Measurements from ENCODE around the gene USF2. TPM values are rescaled to one million over a fixed set of nuclear protein-coding genes. Genes with fewer than 3 reads are reported as not detected.
"Not testable (repeated sequence)": the region's sequence is repeated elsewhere in the genome, so short reads cannot be mapped to it uniquely, and the experiment has no call there.

Gene USF2
- total RNA-seq, 8 experiments from 2014 or later: 37.2 to 74.3 (median 64.5) TPM

GRCh38 chr19:35228177-35228930, 40.4 kb upstream of the USF2 start, which contains the start of gene FAM187B:
Gene FAM187B, minus strand, starts transcription at chr19:35228739. Its CDS starts 59 bp downstream, at chr19:35228680.
- Histone ChIP-seq H3K4me1 (replicated peaks in 1 of 2) (peaks cover 0 to 10% of the 10 kb centered on the region in 2 donors), H3K27ac (no peak within 1 kb of the TSS), H3K4me3 (no peak within 1 kb of the TSS)
- peak in 5 of 8 experiments; percentile 83 to 96 (median 91) for ATAC-seq (replicated peaks in 6 of 8)
- WGBS, 10 experiments: 30 to 100% (median 70%) methylated on average over 1 to 11 of the region's 14 CpGs; no CpG with 5 or more reads in 2 of the 10 experiments
- in situ Hi-C loops (cut with MboI; ENCODE audit: low pct_unique_long_range_greater_than_20kb in 2 of 9, low sequenced_read_pairs in 9 of 9, unreplicated experiment in 9 of 9): no loop called here

- WGBS, 10 experiments: 80 to 100% (median 98%) methylated on average over 1 to 5 of the region's 8 CpGs; no CpG with 5 or more reads in 3 of the 10 experiments
- ATAC-seq (replicated peaks in 6 of 8): no peak
- peaks cover 0 to 10% of the 10 kb centered on the region in 2 donors for H3K4me1 ChIP-seq (replicated peaks in 1 of 2)
- in situ Hi-C loops (cut with MboI; ENCODE audit: low pct_unique_long_range_greater_than_20kb in 2 of 9, low sequenced_read_pairs in 9 of 9, unreplicated experiment in 9 of 9): no loop called here
- H3K27ac ChIP-seq: no peak overlapping the region
- no peak overlapping the region for H3K4me3 ChIP-seq
Observed at GRCh38 chr19:35229601-35230000, 39.2 kb upstream of the USF2 start.

- ATAC-seq (replicated peaks in 6 of 8): no peak
- H3K4me3 ChIP-seq: no peak overlapping the region
- 20 to 100% (median 73%) methylated on average over 1 to 13 of the region's 14 CpGs; no CpG with 5 or more reads in 2 of the 10 experiments for WGBS, 10 experiments
- in situ Hi-C loops (cut with MboI; ENCODE audit: low pct_unique_long_range_greater_than_20kb in 2 of 9, low sequenced_read_pairs in 9 of 9, unreplicated experiment in 9 of 9): no loop called here
- H3K4me1 ChIP-seq (replicated peaks in 1 of 2): peaks cover 0 to 6% of the 10 kb centered on the region in 2 donors
- H3K27ac ChIP-seq: no peak overlapping the region
Observed at GRCh38 chr19:35231956-35232645, 36.7 kb upstream of the USF2 start.

- Histone ChIP-seq H3K27ac (no peak overlapping the region), H3K4me3 (no peak overlapping the region), H3K4me1 (replicated peaks in 1 of 2) (peaks cover 0 to 6% of the 10 kb centered on the region in 2 donors)
- in situ Hi-C loops (cut with MboI; ENCODE audit: low pct_unique_long_range_greater_than_20kb in 2 of 9, low sequenced_read_pairs in 9 of 9, unreplicated experiment in 9 of 9): no loop called here
- ATAC-seq (replicated peaks in 6 of 8): no peak
- 0 to 100% (median 24%) methylated on average over 1 to 4 of the region's 5 CpGs; no CpG with 5 or more reads in 4 of the 10 experiments for WGBS, 10 experiments
Observed at GRCh38 chr19:35232912-35233311, 35.9 kb upstream of the USF2 start.

GRCh38 chr19:35236638-35237400, 31.9 kb upstream of the USF2 start:
- in situ Hi-C loops (cut with MboI; ENCODE audit: low pct_unique_long_range_greater_than_20kb in 2 of 9, low sequenced_read_pairs in 9 of 9, unreplicated experiment in 9 of 9): no loop called here
- no peak overlapping the region for H3K4me3 ChIP-seq
- H3K4me1 ChIP-seq (replicated peaks in 1 of 2): no peaks in the 10 kb centered on the region
- WGBS, 10 experiments: 10 to 92% (median 73%) methylated on average over 2 to 4 of the region's 6 CpGs; no CpG with 5 or more reads in 2 of the 10 experiments
- H3K27ac ChIP-seq: no peak overlapping the region
- peak in 1 of 8 experiments; percentile 36 for ATAC-seq (replicated peaks in 6 of 8)

- ATAC-seq (replicated peaks in 6 of 8); H3K4me3 ChIP-seq; H3K27ac ChIP-seq; in situ Hi-C loops (cut with MboI; ENCODE audit: low pct_unique_long_range_greater_than_20kb in 2 of 9, low sequenced_read_pairs in 9 of 9, unreplicated experiment in 9 of 9); H3K4me1 ChIP-seq (replicated peaks in 1 of 2): not testable (repeated sequence)
- WGBS, 10 experiments: 0 to 86% (median 67%) methylated on average over 1 of the region's 1 CpG; no CpG with 5 or more reads in 2 of the 10 experiments
Observed at GRCh38 chr19:35239597-35239996, 29.2 kb upstream of the USF2 start.

GRCh38 chr19:35240327-35240726, 28.4 kb upstream of the USF2 start:
- Histone ChIP-seq H3K4me3 (no peak overlapping the region), H3K4me1 (replicated peaks in 1 of 2) (no peaks in the 10 kb centered on the region), H3K27ac (no peak overlapping the region)
- in situ Hi-C loops (cut with MboI; ENCODE audit: low pct_unique_long_range_greater_than_20kb in 2 of 9, low sequenced_read_pairs in 9 of 9, unreplicated experiment in 9 of 9): no loop called here
- WGBS, 10 experiments: 55 to 100% (median 100%) methylated on average over 1 of the region's 1 CpG; no CpG with 5 or more reads in 4 of the 10 experiments
- ATAC-seq (replicated peaks in 6 of 8): no peak

- WGBS, 10 experiments: 6 to 100% (median 76%) methylated on average over 1 of the region's 1 CpG
- in situ Hi-C loops (cut with MboI; ENCODE audit: low pct_unique_long_range_greater_than_20kb in 2 of 9, low sequenced_read_pairs in 9 of 9, unreplicated experiment in 9 of 9): no loop called here
- H3K4me3 ChIP-seq: no peak overlapping the region
Observed at GRCh38 chr19:35241417-35241816, 27.3 kb upstream of the USF2 start.

GRCh38 chr19:35246466-35247092, 22.2 kb upstream of the USF2 start:
- H3K27ac ChIP-seq: no peak overlapping the region
- ATAC-seq (replicated peaks in 6 of 8): no peak
- no peak overlapping the region for H3K4me3 ChIP-seq
- in situ Hi-C loops (cut with MboI; ENCODE audit: low pct_unique_long_range_greater_than_20kb in 2 of 9, low sequenced_read_pairs in 9 of 9, unreplicated experiment in 9 of 9): no loop called here
- H3K4me1 ChIP-seq (replicated peaks in 1 of 2): peaks cover 0 to 3% of the 10 kb centered on the region in 2 donors
- WGBS, 10 experiments: 30 to 100% (median 86%) methylated on average over 1 to 4 of the region's 4 CpGs

More at GRCh38 chr19:35241417-35241816, 27.3 kb upstream of the USF2 start:
- Histone ChIP-seq H3K4me1 (replicated peaks in 1 of 2) (no peaks in the 10 kb centered on the region), H3K27ac (no peak overlapping the region)
- ATAC-seq (replicated peaks in 6 of 8): no peak

GRCh38 chr19:35247526-35248309, 21.0 kb upstream of the USF2 start:
- peak; percentile 21 to 82 (median 68) for ATAC-seq (replicated peaks in 6 of 8)
- Histone ChIP-seq H3K27ac (no peak overlapping the region), H3K4me1 (replicated peaks in 1 of 2) (peaks cover 0 to 3% of the 10 kb centered on the region in 2 donors), H3K4me3 (peak overlapping the region; percentile 16 to 46 (median 27))
- in situ Hi-C loops (cut with MboI; ENCODE audit: low pct_unique_long_range_greater_than_20kb in 2 of 9, low sequenced_read_pairs in 9 of 9, unreplicated experiment in 9 of 9): no loop called here
- WGBS, 10 experiments: 0 to 44% (median 6%) methylated on average over 1 to 18 of the region's 42 CpGs; no CpG with 5 or more reads in 2 of the 10 experiments

- Histone ChIP-seq H3K4me3 (peak within 1 kb of the TSS; percentile 16 to 46 (median 27)), H3K27ac (peak within 1 kb of the TSS in 1 of 2 donors; percentile 62), H3K4me1 (replicated peaks in 1 of 2) (peaks cover 0 to 3% of the 10 kb centered on the region in 2 donors)
- 0 to 5% (median 0%) methylated on average over 1 to 7 of the region's 69 CpGs; no CpG with 5 or more reads in 6 of the 10 experiments for WGBS, 10 experiments
- in situ Hi-C loops (cut with MboI; ENCODE audit: low pct_unique_long_range_greater_than_20kb in 2 of 9, low sequenced_read_pairs in 9 of 9, unreplicated experiment in 9 of 9): no loop called here
- ATAC-seq (replicated peaks in 6 of 8): peak; percentile 25 to 83 (median 77)
Observed at GRCh38 chr19:35248310-35249145, 20.2 kb upstream of the USF2 start, which contains the start of gene LSR. Gene LSR, plus strand, starts transcription at chr19:35249002. Its CDS starts 21 bp downstream, at chr19:35249023.
